ENCODE measurements around the gene C1QTNF12.
A peak's percentile ranks its signal among the peaks of the same experiment; 100 is the strongest.

The C1QTNF12 gene

GRCh38 chr1:1272341-1273208 lies 26.1 kb upstream of the C1QTNF12 start:
- H3K4me3 ChIP-seq (ENCODE audit: insufficient read depth in 1 of 2, low read depth in 1 of 2, low read length in 2 of 2): peak overlapping the region; percentile 97 to 99

GRCh38 chr1:1270813-1271212 lies 24.3 kb upstream of the C1QTNF12 start:
- Histone ChIP-seq H2BK12ac (ENCODE audit: low read length in 2 of 2) (no peak overlapping the region), H3K4ac (ENCODE audit: low read depth in 1 of 2, low read length in 2 of 2) (no peak overlapping the region), H3K4me1 (ENCODE audit: control insufficient read depth, insufficient read depth, low read depth, low read length) (peaks cover 59% of the 10 kb centered on the region), H3K9ac (ENCODE audit: low read length) (peak overlapping the region; percentile 68), H3K4me2 (ENCODE audit: low read length, poor library complexity, severe bottlenecking) (peak overlapping the region; percentile 58), H3K4me3 (ENCODE audit: insufficient read depth in 1 of 2, low read depth in 1 of 2, low read length in 2 of 2) (peak overlapping the region in 1 of 2 experiments; percentile 41), H3K27me3 (ENCODE audit: control insufficient read depth in 1 of 2, insufficient read depth in 1 of 2, low read length in 2 of 2) (no peaks in the 10 kb centered on the region), H2BK15ac (ENCODE audit: low read depth, poor library complexity, severe bottlenecking) (peak overlapping the region; percentile 54), H2AFZ (ENCODE audit: low read depth, low read length) (no peak overlapping the region), H3K23ac (ENCODE audit: low read length in 2 of 2) (no peak overlapping the region), H4K91ac (ENCODE audit: low read length) (no peak overlapping the region), H3K27ac (ENCODE audit: low read length, poor library complexity, severe bottlenecking) (peak overlapping the region; percentile 79), H3K36me3 (ENCODE audit: control insufficient read depth in 1 of 2, insufficient read depth in 2 of 2, low read depth in 1 of 2, low read length in 2 of 2) (peaks cover 23 to 38% of the 10 kb centered on the region in 2 experiments), H2BK5ac (ENCODE audit: low read depth, low read length, poor library complexity, severe bottlenecking) (peak overlapping the region; percentile 61), H3K79me1 (replicated peaks; ENCODE audit: low read length, poor library complexity, severe bottlenecking) (peaks cover 14% of the 10 kb centered on the region), H3K18ac (ENCODE audit: low read depth in 1 of 2, low read length in 2 of 2) (no peak overlapping the region), H3K9me3 (ENCODE audit: control insufficient read depth, low read length) (no peaks in the 10 kb centered on the region), H2AK5ac (ENCODE audit: low read length, severe bottlenecking) (peak overlapping the region; percentile 86), H4K8ac (ENCODE audit: low read length) (peak overlapping the region; percentile 30), H2BK120ac (ENCODE audit: low read depth, low read length) (no peak overlapping the region), H3K14ac (ENCODE audit: low read length in 2 of 2) (no peak overlapping the region)
- WGBS: 98% methylated on average over 7 of the region's 7 CpGs
- no peak for DNase-seq

More at GRCh38 chr1:1272341-1273208, 26.1 kb upstream of the C1QTNF12 start:
- Histone ChIP-seq H3K23ac (ENCODE audit: low read length in 2 of 2) (peak overlapping the region in 1 of 2 experiments; percentile 91), H2AFZ (ENCODE audit: low read depth, low read length) (no peak overlapping the region), H3K14ac (ENCODE audit: low read length in 2 of 2) (peak overlapping the region in 1 of 2 experiments; percentile 56), H3K4me1 (ENCODE audit: control insufficient read depth, insufficient read depth, low read depth, low read length) (peaks cover 56% of the 10 kb centered on the region), H3K4ac (ENCODE audit: low read depth in 1 of 2, low read length in 2 of 2) (peak overlapping the region; percentile 81 to 90), H2BK120ac (ENCODE audit: low read depth, low read length) (no peak overlapping the region), H2BK12ac (ENCODE audit: low read length in 2 of 2) (no peak overlapping the region), H3K9me3 (ENCODE audit: control insufficient read depth, low read length) (no peaks in the 10 kb centered on the region), H2BK5ac (ENCODE audit: low read depth, low read length, poor library complexity, severe bottlenecking) (peak overlapping the region; percentile 85), H3K36me3 (ENCODE audit: control insufficient read depth in 1 of 2, insufficient read depth in 2 of 2, low read depth in 1 of 2, low read length in 2 of 2) (peaks cover 14 to 29% of the 10 kb centered on the region in 2 experiments), H3K27ac (ENCODE audit: low read length, poor library complexity, severe bottlenecking) (peak overlapping the region; percentile 2), H3K4me2 (ENCODE audit: low read length, poor library complexity, severe bottlenecking) (peak overlapping the region; percentile 89), H2BK15ac (ENCODE audit: low read depth, poor library complexity, severe bottlenecking) (no peak overlapping the region), H3K18ac (ENCODE audit: low read depth in 1 of 2, low read length in 2 of 2) (peak overlapping the region; percentile 94 to 95), H3K79me1 (replicated peaks; ENCODE audit: low read length, poor library complexity, severe bottlenecking) (peaks cover 12% of the 10 kb centered on the region), H3K27me3 (ENCODE audit: control insufficient read depth in 1 of 2, insufficient read depth in 1 of 2, low read length in 2 of 2) (no peaks in the 10 kb centered on the region), H3K9ac (ENCODE audit: low read length) (peak overlapping the region; percentile 95), H4K8ac (ENCODE audit: low read length) (no peak overlapping the region), H4K91ac (ENCODE audit: low read length) (peak overlapping the region; percentile 92), H2AK5ac (ENCODE audit: low read length, severe bottlenecking) (peak overlapping the region; percentile 50)
- no peak for DNase-seq
- WGBS: 58% methylated on average over 43 of the region's 43 CpGs

- no peak overlapping the region for H2BK12ac ChIP-seq (ENCODE audit: low read length in 2 of 2)
- no peak overlapping the region for H2AFZ ChIP-seq (ENCODE audit: low read depth, low read length)
- H3K14ac ChIP-seq (ENCODE audit: low read length in 2 of 2): no peak overlapping the region
- no peak overlapping the region for H3K4me3 ChIP-seq (ENCODE audit: insufficient read depth in 1 of 2, low read depth in 1 of 2, low read length in 2 of 2)
- H2AK5ac ChIP-seq (ENCODE audit: low read length, severe bottlenecking): no peak overlapping the region
- no peak overlapping the region for H3K4ac ChIP-seq (ENCODE audit: low read depth in 1 of 2, low read length in 2 of 2)
- no peak overlapping the region for H3K27ac ChIP-seq (ENCODE audit: low read length, poor library complexity, severe bottlenecking)
- H2BK15ac ChIP-seq (ENCODE audit: low read depth, poor library complexity, severe bottlenecking): no peak overlapping the region
- H4K8ac ChIP-seq (ENCODE audit: low read length): no peak overlapping the region
- H3K4me1 ChIP-seq (ENCODE audit: control insufficient read depth, insufficient read depth, low read depth, low read length): peaks cover 54% of the 10 kb centered on the region
- no peak overlapping the region for H3K4me2 ChIP-seq (ENCODE audit: low read length, poor library complexity, severe bottlenecking)
- H2BK5ac ChIP-seq (ENCODE audit: low read depth, low read length, poor library complexity, severe bottlenecking): no peak overlapping the region
- H3K23ac ChIP-seq (ENCODE audit: low read length in 2 of 2): peak overlapping the region in 1 of 2 experiments; percentile 14
- H3K79me1 ChIP-seq (replicated peaks; ENCODE audit: low read length, poor library complexity, severe bottlenecking): peaks cover 2% of the 10 kb centered on the region
- no peak overlapping the region for H3K9ac ChIP-seq (ENCODE audit: low read length)
- H2BK120ac ChIP-seq (ENCODE audit: low read depth, low read length): no peak overlapping the region
- H4K91ac ChIP-seq (ENCODE audit: low read length): no peak overlapping the region
- DNase-seq: no peak
- H3K18ac ChIP-seq (ENCODE audit: low read depth in 1 of 2, low read length in 2 of 2): no peak overlapping the region
- WGBS: 98% methylated on average over 13 of the region's 13 CpGs
- no peaks in the 10 kb centered on the region for H3K9me3 ChIP-seq (ENCODE audit: control insufficient read depth, low read length)
- H3K36me3 ChIP-seq (ENCODE audit: control insufficient read depth in 1 of 2, insufficient read depth in 2 of 2, low read depth in 1 of 2, low read length in 2 of 2): peaks cover 42 to 45% of the 10 kb centered on the region in 2 experiments
- no peaks in the 10 kb centered on the region for H3K27me3 ChIP-seq (ENCODE audit: control insufficient read depth in 1 of 2, insufficient read depth in 1 of 2, low read length in 2 of 2)
Observed at GRCh38 chr1:1268284-1268682, 21.8 kb upstream of the C1QTNF12 start.

- 96% methylated on average over 39 of the region's 39 CpGs for WGBS
Observed at GRCh38 chr1:1267488-1268283, 21.2 kb upstream of the C1QTNF12 start.

More at GRCh38 chr1:1267488-1268283, 21.2 kb upstream of the C1QTNF12 start:
- no peak overlapping the region for H3K4me3 ChIP-seq (ENCODE audit: insufficient read depth in 1 of 2, low read depth in 1 of 2, low read length in 2 of 2)
- H3K14ac ChIP-seq (ENCODE audit: low read length in 2 of 2): no peak overlapping the region
- no peak overlapping the region for H3K23ac ChIP-seq (ENCODE audit: low read length in 2 of 2)
- no peak overlapping the region for H2AK5ac ChIP-seq (ENCODE audit: low read length, severe bottlenecking)
- no peak overlapping the region for H3K9ac ChIP-seq (ENCODE audit: low read length)
- H3K27me3 ChIP-seq (ENCODE audit: control insufficient read depth in 1 of 2, insufficient read depth in 1 of 2, low read length in 2 of 2): no peaks in the 10 kb centered on the region
- no peak overlapping the region for H2BK5ac ChIP-seq (ENCODE audit: low read depth, low read length, poor library complexity, severe bottlenecking)
- no peak overlapping the region for H2BK15ac ChIP-seq (ENCODE audit: low read depth, poor library complexity, severe bottlenecking)
- H2BK12ac ChIP-seq (ENCODE audit: low read length in 2 of 2): no peak overlapping the region
- no peak overlapping the region for H4K8ac ChIP-seq (ENCODE audit: low read length)
- peaks cover 52% of the 10 kb centered on the region for H3K4me1 ChIP-seq (ENCODE audit: control insufficient read depth, insufficient read depth, low read depth, low read length)
- DNase-seq: no peak
- H3K4me2 ChIP-seq (ENCODE audit: low read length, poor library complexity, severe bottlenecking): no peak overlapping the region
- H3K36me3 ChIP-seq (ENCODE audit: control insufficient read depth in 1 of 2, insufficient read depth in 2 of 2, low read depth in 1 of 2, low read length in 2 of 2): peaks cover 43 to 51% of the 10 kb centered on the region in 2 experiments
- no peak overlapping the region for H2AFZ ChIP-seq (ENCODE audit: low read depth, low read length)
- no peak overlapping the region for H2BK120ac ChIP-seq (ENCODE audit: low read depth, low read length)
- no peak overlapping the region for H3K27ac ChIP-seq (ENCODE audit: low read length, poor library complexity, severe bottlenecking)
- no peak overlapping the region for H3K18ac ChIP-seq (ENCODE audit: low read depth in 1 of 2, low read length in 2 of 2)
- no peak overlapping the region for H3K4ac ChIP-seq (ENCODE audit: low read depth in 1 of 2, low read length in 2 of 2)
- no peak overlapping the region for H4K91ac ChIP-seq (ENCODE audit: low read length)
- H3K79me1 ChIP-seq (replicated peaks; ENCODE audit: low read length, poor library complexity, severe bottlenecking): peaks cover 7% of the 10 kb centered on the region
- no peaks in the 10 kb centered on the region for H3K9me3 ChIP-seq (ENCODE audit: control insufficient read depth, low read length)

Data from mesenchymal stem cell (in vitro differentiated cells and primary cell).